Measurements from ENCODE around the gene KCND2.

The KCND2 gene

DNA sequence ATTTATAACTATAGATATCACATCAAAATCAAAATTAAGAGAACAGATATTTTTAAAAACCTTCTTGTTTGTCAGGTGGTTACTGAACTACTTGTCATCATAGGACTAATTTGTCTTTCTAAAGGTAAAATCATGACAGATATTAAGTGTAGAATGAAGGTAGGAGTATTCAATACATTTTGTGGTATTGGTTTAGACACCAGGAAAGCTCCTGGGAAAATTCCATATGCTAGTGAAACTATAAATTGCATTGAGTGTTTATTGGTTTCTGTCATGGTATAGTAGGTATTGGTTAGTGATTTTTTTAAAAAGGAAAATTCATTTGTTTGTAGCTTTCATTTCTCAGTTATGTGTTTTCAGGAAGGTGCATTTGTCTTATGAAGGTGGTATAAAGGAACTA is 132.7 kb downstream of the KCND2 start:
- H3K9me3 ChIP-seq (ENCODE audit: control extremely low read depth in 1 of 5, control insufficient read depth in 4 of 5, insufficient read depth in 2 of 5, low read depth in 1 of 5, low read length in 4 of 5) = no peaks in the 10 kb centered on the region
- DNase-seq = no peak
- H3K27ac ChIP-seq (ENCODE audit: insufficient read depth in 1 of 2, low read depth in 1 of 2, low read length in 2 of 2, poor library complexity in 1 of 2, severe bottlenecking in 2 of 2) = no peak overlapping the region
- H3K4me1 ChIP-seq (ENCODE audit: control extremely low read depth in 1 of 4, control insufficient read depth in 4 of 4, insufficient read depth in 4 of 4, low read length in 3 of 4) = no peaks in the 10 kb centered on the region
- ChIA-PET POLR2A (no interaction called here), CTCF (no interaction called here)
- no peak overlapping the region for H3K4me3 ChIP-seq (ENCODE audit: control insufficient read depth in 1 of 7, extremely low read depth in 1 of 7, insufficient read depth in 4 of 7, low read depth in 2 of 7, low read length in 6 of 7)
- H3K27me3 ChIP-seq (replicated peaks in 2 of 5; ENCODE audit: control insufficient read depth in 4 of 5, insufficient read depth in 5 of 5, low read length in 4 of 5) = peaks cover 0 to 3% (median 0%) of the 10 kb centered on the region in 5 experiments
- H3K36me3 ChIP-seq (ENCODE audit: control insufficient read depth in 4 of 4, insufficient read depth in 4 of 4, low read length in 3 of 4) = no peaks in the 10 kb centered on the region

- Histone ChIP-seq H3K27ac (ENCODE audit: insufficient read depth in 1 of 2, low read depth in 1 of 2, low read length in 2 of 2, poor library complexity in 1 of 2, severe bottlenecking in 2 of 2) (no peak overlapping the region), H3K4me1 (ENCODE audit: control extremely low read depth in 1 of 4, control insufficient read depth in 4 of 4, insufficient read depth in 4 of 4, low read length in 3 of 4) (no peaks in the 10 kb centered on the region), H3K36me3 (ENCODE audit: control insufficient read depth in 4 of 4, insufficient read depth in 4 of 4, low read length in 3 of 4) (no peaks in the 10 kb centered on the region), H3K9me3 (ENCODE audit: control extremely low read depth in 1 of 5, control insufficient read depth in 4 of 5, insufficient read depth in 2 of 5, low read depth in 1 of 5, low read length in 4 of 5) (no peaks in the 10 kb centered on the region), H3K4me3 (ENCODE audit: control insufficient read depth in 1 of 7, extremely low read depth in 1 of 7, insufficient read depth in 4 of 7, low read depth in 2 of 7, low read length in 6 of 7) (no peak overlapping the region), H3K27me3 (replicated peaks in 2 of 5; ENCODE audit: control insufficient read depth in 4 of 5, insufficient read depth in 5 of 5, low read length in 4 of 5) (peaks cover 0 to 3% (median 0%) of the 10 kb centered on the region in 5 experiments)
- WGBS (ENCODE audit: insufficient coverage) = 100% methylated on average over 1 of the region's 5 CpGs
- no peak for DNase-seq
- ChIA-PET POLR2A (no interaction called here), CTCF (no interaction called here)
Observed at GRCh38 chr7:120407010-120407409, 134.0 kb downstream of the KCND2 start.

GRCh38 chr7:120412139-120413050 is 139.4 kb downstream of the KCND2 start:
- ChIA-PET POLR2A (no interaction called here), CTCF (interaction anchor here (0.9 kb wide), 1 partner anchor 11 kb away, joined by 3 read pairs; no protein-coding TSS in a partner anchor)
- H3K4me1 ChIP-seq (ENCODE audit: control extremely low read depth in 1 of 4, control insufficient read depth in 4 of 4, insufficient read depth in 4 of 4, low read length in 3 of 4) = no peaks in the 10 kb centered on the region
- WGBS (ENCODE audit: insufficient coverage) = 100% methylated on average over 1 of the region's 2 CpGs
- DNase-seq = no peak
- no peaks in the 10 kb centered on the region for H3K27me3 ChIP-seq (replicated peaks in 2 of 5; ENCODE audit: control insufficient read depth in 4 of 5, insufficient read depth in 5 of 5, low read length in 4 of 5)
- no peak overlapping the region for H3K27ac ChIP-seq (ENCODE audit: insufficient read depth in 1 of 2, low read depth in 1 of 2, low read length in 2 of 2, poor library complexity in 1 of 2, severe bottlenecking in 2 of 2)
- H3K36me3 ChIP-seq (ENCODE audit: control insufficient read depth in 4 of 4, insufficient read depth in 4 of 4, low read length in 3 of 4) = no peaks in the 10 kb centered on the region
- H3K9me3 ChIP-seq (ENCODE audit: control extremely low read depth in 1 of 5, control insufficient read depth in 4 of 5, insufficient read depth in 2 of 5, low read depth in 1 of 5, low read length in 4 of 5) = no peaks in the 10 kb centered on the region
- no peak overlapping the region for H3K4me3 ChIP-seq (ENCODE audit: control insufficient read depth in 1 of 7, extremely low read depth in 1 of 7, insufficient read depth in 4 of 7, low read depth in 2 of 7, low read length in 6 of 7)

DNA sequence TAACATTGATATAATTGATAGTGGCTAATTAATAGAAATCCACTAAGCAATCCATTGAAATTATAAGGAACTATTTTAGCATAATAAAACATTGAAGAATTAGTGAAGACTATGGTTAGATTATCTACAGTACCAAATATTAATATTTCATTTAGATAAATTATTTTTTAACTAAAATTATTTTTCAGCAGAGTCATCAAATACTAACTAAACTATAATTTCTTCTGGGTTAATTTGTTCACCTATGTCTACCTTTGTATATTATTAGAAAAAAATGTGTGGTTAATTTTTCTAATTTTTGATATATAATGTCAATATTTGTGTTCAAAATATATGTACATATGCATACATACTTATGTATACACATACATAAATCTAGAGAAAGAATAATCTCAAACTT is 140.2 kb downstream of the KCND2 start:
- H3K27ac ChIP-seq (ENCODE audit: insufficient read depth in 1 of 2, low read depth in 1 of 2, low read length in 2 of 2, poor library complexity in 1 of 2, severe bottlenecking in 2 of 2) = no peak overlapping the region
- no peak for DNase-seq
- H3K4me3 ChIP-seq (ENCODE audit: control insufficient read depth in 1 of 7, extremely low read depth in 1 of 7, insufficient read depth in 4 of 7, low read depth in 2 of 7, low read length in 6 of 7) = no peak overlapping the region
- ChIA-PET CTCF (no interaction called here), POLR2A (no interaction called here)
- H3K27me3 ChIP-seq (replicated peaks in 2 of 5; ENCODE audit: control insufficient read depth in 4 of 5, insufficient read depth in 5 of 5, low read length in 4 of 5) = no peaks in the 10 kb centered on the region
- no peaks in the 10 kb centered on the region for H3K9me3 ChIP-seq (ENCODE audit: control extremely low read depth in 1 of 5, control insufficient read depth in 4 of 5, insufficient read depth in 2 of 5, low read depth in 1 of 5, low read length in 4 of 5)
- H3K36me3 ChIP-seq (ENCODE audit: control insufficient read depth in 4 of 4, insufficient read depth in 4 of 4, low read length in 3 of 4) = no peaks in the 10 kb centered on the region
- no peaks in the 10 kb centered on the region for H3K4me1 ChIP-seq (ENCODE audit: control extremely low read depth in 1 of 4, control insufficient read depth in 4 of 4, insufficient read depth in 4 of 4, low read length in 3 of 4)

DNA sequence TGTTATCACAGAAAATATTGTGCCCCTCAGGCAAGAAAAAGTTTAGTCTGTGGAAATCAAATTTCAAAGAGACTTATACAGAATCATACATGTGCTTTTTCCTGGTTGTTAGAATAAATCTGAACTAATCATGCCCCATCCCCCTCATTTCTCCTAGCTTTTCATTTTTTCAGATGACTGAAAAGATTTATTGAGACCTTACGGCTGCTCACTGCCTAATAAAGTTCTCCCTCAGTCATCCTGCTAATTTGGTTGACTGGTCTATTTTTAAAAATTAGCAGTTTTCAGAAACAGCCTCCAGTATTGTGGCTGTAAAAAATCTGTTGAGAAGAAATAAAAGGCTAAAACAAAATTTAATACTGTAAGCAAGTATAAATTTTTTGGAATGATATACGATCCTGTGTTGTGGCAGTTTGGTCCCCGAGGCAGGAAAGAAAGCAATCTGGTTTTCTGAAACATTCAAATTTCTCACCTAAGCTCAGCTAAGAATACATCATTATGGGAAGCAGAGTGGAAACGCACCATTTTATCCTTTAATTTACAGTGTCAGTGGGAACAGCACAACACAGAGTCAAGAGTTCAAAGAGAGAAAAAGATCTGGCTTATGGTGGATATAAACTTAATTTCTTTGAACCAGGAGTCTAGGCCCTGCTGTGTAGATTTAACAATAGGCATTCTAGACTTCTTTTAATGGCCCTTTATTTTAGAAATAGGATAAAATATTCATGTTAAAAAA is 144.4 kb downstream of the KCND2 start:
- no peak for DNase-seq
- H3K27ac ChIP-seq (ENCODE audit: insufficient read depth in 1 of 2, low read depth in 1 of 2, low read length in 2 of 2, poor library complexity in 1 of 2, severe bottlenecking in 2 of 2) = no peak overlapping the region
- POLR2A ChIA-PET = no interaction called here
- no peaks in the 10 kb centered on the region for H3K9me3 ChIP-seq (ENCODE audit: control extremely low read depth in 1 of 5, control insufficient read depth in 4 of 5, insufficient read depth in 2 of 5, low read depth in 1 of 5, low read length in 4 of 5)
- no peak overlapping the region for H3K4me3 ChIP-seq (ENCODE audit: control insufficient read depth in 1 of 7, extremely low read depth in 1 of 7, insufficient read depth in 4 of 7, low read depth in 2 of 7, low read length in 6 of 7)
- WGBS (ENCODE audit: insufficient coverage) = no CpG with 5 or more reads among the region's 4 CpGs
- no peaks in the 10 kb centered on the region for H3K4me1 ChIP-seq (ENCODE audit: control extremely low read depth in 1 of 4, control insufficient read depth in 4 of 4, insufficient read depth in 4 of 4, low read length in 3 of 4)
- no peaks in the 10 kb centered on the region for H3K36me3 ChIP-seq (ENCODE audit: control insufficient read depth in 4 of 4, insufficient read depth in 4 of 4, low read length in 3 of 4)
- H3K27me3 ChIP-seq (replicated peaks in 2 of 5; ENCODE audit: control insufficient read depth in 4 of 5, insufficient read depth in 5 of 5, low read length in 4 of 5) = no peaks in the 10 kb centered on the region
- CTCF ChIA-PET = interaction anchor here (0.6 kb wide), 1 partner anchor 15 kb away, joined by 3 read pairs; no protein-coding TSS in a partner anchor

GRCh38 chr7:120421151-120421651 is 148.2 kb downstream of the KCND2 start:
- no peak overlapping the region for H3K4me3 ChIP-seq (ENCODE audit: control insufficient read depth in 1 of 7, extremely low read depth in 1 of 7, insufficient read depth in 4 of 7, low read depth in 2 of 7, low read length in 6 of 7)
- H3K4me1 ChIP-seq (ENCODE audit: control extremely low read depth in 1 of 4, control insufficient read depth in 4 of 4, insufficient read depth in 4 of 4, low read length in 3 of 4) = no peaks in the 10 kb centered on the region
- CTCF ChIA-PET = no interaction called here
- DNase-seq = no peak
- no peaks in the 10 kb centered on the region for H3K9me3 ChIP-seq (ENCODE audit: control extremely low read depth in 1 of 5, control insufficient read depth in 4 of 5, insufficient read depth in 2 of 5, low read depth in 1 of 5, low read length in 4 of 5)
- H3K27ac ChIP-seq (ENCODE audit: insufficient read depth in 1 of 2, low read depth in 1 of 2, low read length in 2 of 2, poor library complexity in 1 of 2, severe bottlenecking in 2 of 2) = no peak overlapping the region
- POLR2A ChIA-PET = no interaction called here
- H3K36me3 ChIP-seq (ENCODE audit: control insufficient read depth in 4 of 4, insufficient read depth in 4 of 4, low read length in 3 of 4) = no peaks in the 10 kb centered on the region
- no peaks in the 10 kb centered on the region for H3K27me3 ChIP-seq (replicated peaks in 2 of 5; ENCODE audit: control insufficient read depth in 4 of 5, insufficient read depth in 5 of 5, low read length in 4 of 5)
- WGBS (ENCODE audit: insufficient coverage) = 100% methylated on average over 1 of the region's 2 CpGs

- WGBS (ENCODE audit: insufficient coverage) = 86% methylated on average over 1 of the region's 1 CpG
- ChIA-PET CTCF (no interaction called here), POLR2A (no interaction called here)
- Histone ChIP-seq H3K4me1 (ENCODE audit: control extremely low read depth in 1 of 4, control insufficient read depth in 4 of 4, insufficient read depth in 4 of 4, low read length in 3 of 4) (no peaks in the 10 kb centered on the region), H3K27ac (ENCODE audit: insufficient read depth in 1 of 2, low read depth in 1 of 2, low read length in 2 of 2, poor library complexity in 1 of 2, severe bottlenecking in 2 of 2) (no peak overlapping the region), H3K4me3 (ENCODE audit: control insufficient read depth in 1 of 7, extremely low read depth in 1 of 7, insufficient read depth in 4 of 7, low read depth in 2 of 7, low read length in 6 of 7) (no peak overlapping the region), H3K27me3 (replicated peaks in 2 of 5; ENCODE audit: control insufficient read depth in 4 of 5, insufficient read depth in 5 of 5, low read length in 4 of 5) (no peaks in the 10 kb centered on the region), H3K36me3 (ENCODE audit: control insufficient read depth in 4 of 4, insufficient read depth in 4 of 4, low read length in 3 of 4) (no peaks in the 10 kb centered on the region), H3K9me3 (ENCODE audit: control extremely low read depth in 1 of 5, control insufficient read depth in 4 of 5, insufficient read depth in 2 of 5, low read depth in 1 of 5, low read length in 4 of 5) (no peaks in the 10 kb centered on the region)
- DNase-seq = no peak
Observed at GRCh38 chr7:120431016-120431415, 158.0 kb downstream of the KCND2 start.
